ENCODE data around the gene PHF12.

DNA sequence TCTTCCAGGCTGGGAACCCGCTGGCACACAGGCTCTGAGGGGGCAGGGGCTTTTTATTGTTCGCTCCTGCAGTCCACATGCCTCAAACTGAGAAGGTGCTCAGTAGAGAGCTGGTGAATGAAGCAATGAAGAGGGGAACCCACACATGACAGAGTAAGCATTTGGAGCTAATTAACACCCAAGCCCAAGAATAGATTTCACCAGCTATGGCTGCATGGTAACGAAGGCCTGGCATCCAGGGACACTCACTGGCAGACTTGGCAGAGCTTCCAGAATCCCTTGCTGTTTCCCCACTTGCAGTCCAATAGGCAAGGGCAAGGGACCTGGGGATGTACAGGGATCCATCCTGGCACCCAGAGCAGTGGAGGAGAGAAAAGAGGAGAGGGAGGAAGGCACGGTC, 66.0 kb downstream of the PHF12 start:
- no peak for TF ChIP-seq CTCF (conservative IDR thresholded peaks at IDR 0.05 in 1 of 2, IDR thresholded peaks at IDR 0.05 in 1 of 2; ENCODE audit: low read depth in 1 of 2, low read length in 2 of 2)
- no peak for TF ChIP-seq EZH2 (IDR thresholded peaks at IDR 0.05; ENCODE audit: low read length, missing control alignments)
